Karpas-422 (cell line): ENCODE data around the gene GOLIM4. TPM values are rescaled to one million over a fixed set of nuclear protein-coding genes. Genes with fewer than 3 reads are reported as not detected.
"Not testable (repeated sequence)": the region's sequence is repeated elsewhere in the genome, so short reads cannot be mapped to it uniquely, and the experiment has no call there.

Source experiments
- DNase-seq: peaks from one replicate; pipeline ENCODE4 v3.0.0-alpha.2; 2015
- H2AFZ ChIP-seq: fragments of 200-600 bp; sonication (generic); 2 replicates; pipeline ENCODE4 v1.6.1; 2014; ENCODE audit warnings: antibody characterized with exemption, low read length, mixed read lengths
- H3K27ac ChIP-seq: fragments of 200-600 bp; sonication (generic); 2 replicates; pipeline ENCODE4 v1.5.1; 2014; ENCODE audit warnings: mild to moderate bottlenecking, low read length, moderate library complexity
- H3K27me3 ChIP-seq: fragments of 200-600 bp; sonication (generic); 2 replicates; pipeline ENCODE4 v1.6.1; 2014; ENCODE audit warnings: low read length, mixed read lengths
- H3K36me3 ChIP-seq: fragments of 200-600 bp; sonication (generic); 2 replicates; pipeline ENCODE4 v1.6.1; 2014; ENCODE audit warnings: low read length, mixed read lengths; ENCODE audit not compliant: insufficient read depth
- H3K4me1 ChIP-seq: fragments of 200-600 bp; sonication (generic); 2 replicates; pipeline ENCODE4 v1.6.1; 2014; ENCODE audit warnings: mild to moderate bottlenecking, low read length, mixed read lengths
- H3K4me2 ChIP-seq: fragments of 200-600 bp; sonication (generic); 2 replicates; pipeline ENCODE4 v1.6.1; 2014; ENCODE audit warnings: low read length, low read depth, mild to moderate bottlenecking; ENCODE audit not compliant: poor library complexity, severe bottlenecking
- H3K4me3 ChIP-seq: fragments of 200-600 bp; sonication (generic); 2 replicates; pipeline ENCODE4 v1.5.1; 2014; ENCODE audit warnings: mild to moderate bottlenecking, antibody characterized with exemption, low read length, mixed read lengths
- H3K79me2 ChIP-seq: fragments of 200-600 bp; sonication (generic); 2 replicates; pipeline ENCODE4 v1.6.1; 2014; ENCODE audit warnings: mild to moderate bottlenecking, low read length, mixed read lengths
- H3K9ac ChIP-seq: fragments of 200-600 bp; sonication (generic); 2 replicates; pipeline ENCODE4 v1.6.0; 2014; ENCODE audit warnings: low read length
- H3K9me2 ChIP-seq: fragments of 200-600 bp; sonication (generic), shearing (Covaris generic); replicated peaks from 2 replicates; pipeline ENCODE4 v1.6.0; 2014; ENCODE audit warnings: mild to moderate bottlenecking, low read length, moderate library complexity; ENCODE audit not compliant: insufficient read depth
- H3K9me3 ChIP-seq: fragments of 300-700, 200-600 bp; sonication (generic); 2 replicates; pipeline ENCODE4 v1.6.1; 2014; ENCODE audit warnings: low read length, mixed read lengths
- H4K20me1 ChIP-seq: fragments of 200-600 bp; sonication (generic); 2 replicates; pipeline ENCODE4 v1.6.1; 2014; ENCODE audit warnings: mild to moderate bottlenecking, antibody characterized with exemption, low read length, low read depth; ENCODE audit not compliant: insufficient read depth
- total RNA-seq: library from RNA; depleted of rRNA; stranded (reverse); fragments of >200 nt; shearing (Covaris generic); gene quantifications from 2 replicates; pipeline ENCODE4 v1.2.3, GENCODE V29; 2014; ENCODE audit warnings: low replicate concordance

GOLIM4 gene
- total RNA-seq, 1 experiment from 2014 or later = 2.6 TPM

GRCh38 chr3:168025076-168025475 is 70.6 kb downstream of the GOLIM4 start:
- H3K9ac ChIP-seq = no peak overlapping the region
- H3K4me2 ChIP-seq = no peak overlapping the region
- no peak overlapping the region for H3K27ac ChIP-seq
- no peak overlapping the region for H3K4me3 ChIP-seq
- no peaks in the 10 kb centered on the region for H3K36me3 ChIP-seq
- no peaks in the 10 kb centered on the region for H3K27me3 ChIP-seq
- no peaks in the 10 kb centered on the region for H3K79me2 ChIP-seq
- H4K20me1 ChIP-seq = no peaks in the 10 kb centered on the region
- H3K9me2 ChIP-seq = no peaks in the 10 kb centered on the region
- no peaks in the 10 kb centered on the region for H3K4me1 ChIP-seq
- H2AFZ ChIP-seq = no peak overlapping the region
- DNase-seq = no peak
- no peaks in the 10 kb centered on the region for H3K9me3 ChIP-seq

GRCh38 chr3:168024537-168024941 is 71.2 kb downstream of the GOLIM4 start:
- H3K36me3 ChIP-seq = no peaks in the 10 kb centered on the region
- H3K4me2 ChIP-seq = no peak overlapping the region
- no peak overlapping the region for H3K4me3 ChIP-seq
- H3K9ac ChIP-seq = no peak overlapping the region
- H2AFZ ChIP-seq = no peak overlapping the region
- DNase-seq = no peak
- H4K20me1 ChIP-seq = no peaks in the 10 kb centered on the region
- no peaks in the 10 kb centered on the region for H3K79me2 ChIP-seq
- H3K27ac ChIP-seq = no peak overlapping the region
- H3K9me2 ChIP-seq = no peaks in the 10 kb centered on the region
- H3K9me3 ChIP-seq = no peaks in the 10 kb centered on the region
- no peaks in the 10 kb centered on the region for H3K27me3 ChIP-seq
- no peaks in the 10 kb centered on the region for H3K4me1 ChIP-seq

- H3K4me1 ChIP-seq = no peaks in the 10 kb centered on the region
- no peaks in the 10 kb centered on the region for H3K79me2 ChIP-seq
- H3K9me2 ChIP-seq = no peaks in the 10 kb centered on the region
- no peaks in the 10 kb centered on the region for H3K36me3 ChIP-seq
- no peak overlapping the region for H3K9ac ChIP-seq
- H3K4me3 ChIP-seq = no peak overlapping the region
- H3K4me2 ChIP-seq = no peak overlapping the region
- DNase-seq = no peak
- no peak overlapping the region for H3K27ac ChIP-seq
- no peaks in the 10 kb centered on the region for H4K20me1 ChIP-seq
- no peaks in the 10 kb centered on the region for H3K27me3 ChIP-seq
- H2AFZ ChIP-seq = no peak overlapping the region
- no peaks in the 10 kb centered on the region for H3K9me3 ChIP-seq
These were observed 73.8 kb downstream of the GOLIM4 start for GRCh38 chr3:168021737-168022450.

- H3K9me3 ChIP-seq, H3K4me2 ChIP-seq, H3K27me3 ChIP-seq, H3K9me2 ChIP-seq, H2AFZ ChIP-seq, H3K9ac ChIP-seq, H3K27ac ChIP-seq, H3K36me3 ChIP-seq, H3K79me2 ChIP-seq, H4K20me1 ChIP-seq, DNase-seq, H3K4me3 ChIP-seq, H3K4me1 ChIP-seq: not testable (repeated sequence)
These were observed 84.4 kb downstream of the GOLIM4 start for GRCh38 chr3:168011280-168011679.

- H3K9me3 ChIP-seq = no peaks in the 10 kb centered on the region
- H3K4me1 ChIP-seq = no peaks in the 10 kb centered on the region
- H3K4me2 ChIP-seq = no peak overlapping the region
- no peak overlapping the region for H3K27ac ChIP-seq
- peaks cover 5% of the 10 kb centered on the region; the same call in 1 of the 2 replicates for H3K36me3 ChIP-seq
- no peak for DNase-seq
- no peaks in the 10 kb centered on the region for H3K9me2 ChIP-seq
- no peak overlapping the region for H3K4me3 ChIP-seq
- no peaks in the 10 kb centered on the region for H4K20me1 ChIP-seq
- no peak overlapping the region for H3K9ac ChIP-seq
- no peaks in the 10 kb centered on the region for H3K79me2 ChIP-seq
- H3K27me3 ChIP-seq = no peaks in the 10 kb centered on the region
- H2AFZ ChIP-seq = no peak overlapping the region
These were observed 89.1 kb downstream of the GOLIM4 start for GRCh38 chr3:168006584-168006983.

GRCh38 chr3:168003911-168004310 is 91.8 kb downstream of the GOLIM4 start:
- no peaks in the 10 kb centered on the region for H3K9me3 ChIP-seq
- H3K36me3 ChIP-seq = no peaks in the 10 kb centered on the region
- H3K4me1 ChIP-seq = no peaks in the 10 kb centered on the region
- no peaks in the 10 kb centered on the region for H4K20me1 ChIP-seq
- H3K27ac ChIP-seq = no peak overlapping the region
- no peak overlapping the region for H3K4me2 ChIP-seq
- no peak overlapping the region for H2AFZ ChIP-seq
- no peak overlapping the region for H3K9ac ChIP-seq
- no peaks in the 10 kb centered on the region for H3K9me2 ChIP-seq
- H3K27me3 ChIP-seq = no peaks in the 10 kb centered on the region
- H3K4me3 ChIP-seq = no peak overlapping the region
- DNase-seq = no peak
- H3K79me2 ChIP-seq = no peaks in the 10 kb centered on the region

- Histone ChIP-seq H3K4me2 (no peak overlapping the region), H3K79me2 (no peaks in the 10 kb centered on the region), H4K20me1 (no peaks in the 10 kb centered on the region), H3K9me2 (no peaks in the 10 kb centered on the region), H3K4me1 (no peaks in the 10 kb centered on the region), H3K9ac (no peak overlapping the region), H2AFZ (no peak overlapping the region), H3K27me3 (no peaks in the 10 kb centered on the region), H3K4me3 (no peak overlapping the region), H3K36me3 (no peaks in the 10 kb centered on the region), H3K27ac (no peak overlapping the region), H3K9me3 (no peaks in the 10 kb centered on the region)
- DNase-seq = no peak
These were observed 92.8 kb downstream of the GOLIM4 start for GRCh38 chr3:168002786-168003368.

- Histone ChIP-seq H3K9me2 (no peaks in the 10 kb centered on the region), H3K9me3 (no peaks in the 10 kb centered on the region), H4K20me1 (no peaks in the 10 kb centered on the region), H3K27me3 (no peaks in the 10 kb centered on the region), H3K4me1 (no peaks in the 10 kb centered on the region), H3K27ac (no peak overlapping the region), H3K4me2 (no peak overlapping the region), H3K79me2 (no peaks in the 10 kb centered on the region), H3K36me3 (no peaks in the 10 kb centered on the region), H2AFZ (no peak overlapping the region), H3K9ac (no peak overlapping the region), H3K4me3 (no peak overlapping the region)
- no peak for DNase-seq
These were observed 94.5 kb downstream of the GOLIM4 start for GRCh38 chr3:168001244-168001643.
